Measurements from ENCODE around the gene SMIM41.
A peak's percentile ranks its signal among the peaks of the same experiment; 100 is the strongest.

Gene SMIM41

GRCh38 chr12:52079576-52080402 lies at the start of gene SMIM41:
Gene SMIM41, plus strand, starts transcription at chr12:52079704. Its CDS starts 76 bp downstream, at chr12:52079780.
- no peak for DNase-seq (ENCODE audit: low read depth in 1 of 2, low spot score in 1 of 2)

GRCh38 chr12:52032446-52032803 lies 47.1 kb upstream of the SMIM41 start:
- DNase-seq (ENCODE audit: low read depth in 1 of 2, low spot score in 1 of 2), result no peak

GRCh38 chr12:52032804-52033445 lies 46.6 kb upstream of the SMIM41 start:
- peak; percentile 67 to 85 for DNase-seq (ENCODE audit: low read depth in 1 of 2, low spot score in 1 of 2)

GRCh38 chr12:52033446-52034140 lies 45.9 kb upstream of the SMIM41 start:
- DNase-seq (ENCODE audit: low read depth in 1 of 2, low spot score in 1 of 2), result no peak

- no peak for DNase-seq (ENCODE audit: low read depth in 1 of 2, low spot score in 1 of 2)
Observed at GRCh38 chr12:52035190-52035589, 44.3 kb upstream of the SMIM41 start.

- DNase-seq (ENCODE audit: low read depth in 1 of 2, low spot score in 1 of 2), result no peak
Observed at GRCh38 chr12:52035926-52036325, 43.6 kb upstream of the SMIM41 start.

GRCh38 chr12:52036587-52037171 lies 42.8 kb upstream of the SMIM41 start:
- peak; percentile 58 to 80 for DNase-seq (ENCODE audit: low read depth in 1 of 2, low spot score in 1 of 2)

GRCh38 chr12:52037248-52037861 lies 42.1 kb upstream of the SMIM41 start:
- DNase-seq (ENCODE audit: low read depth in 1 of 2, low spot score in 1 of 2), result no peak

GRCh38 chr12:52038447-52038846 lies 41.1 kb upstream of the SMIM41 start:
- DNase-seq (ENCODE audit: low read depth in 1 of 2, low spot score in 1 of 2), result no peak

- DNase-seq (ENCODE audit: low read depth in 1 of 2, low spot score in 1 of 2), result no peak
Observed at GRCh38 chr12:52041035-52041434, 38.5 kb upstream of the SMIM41 start.

GRCh38 chr12:52041695-52042123 lies 37.8 kb upstream of the SMIM41 start:
- no peak for DNase-seq (ENCODE audit: low read depth in 1 of 2, low spot score in 1 of 2)

- DNase-seq (ENCODE audit: low read depth in 1 of 2, low spot score in 1 of 2), result no peak
Observed at GRCh38 chr12:52042706-52043385, 36.7 kb upstream of the SMIM41 start.

GRCh38 chr12:52043386-52044212 lies 35.9 kb upstream of the SMIM41 start:
- no peak for DNase-seq (ENCODE audit: low read depth in 1 of 2, low spot score in 1 of 2)

GRCh38 chr12:52044292-52044983 lies 35.1 kb upstream of the SMIM41 start:
- no peak for DNase-seq (ENCODE audit: low read depth in 1 of 2, low spot score in 1 of 2)

- no peak for DNase-seq (ENCODE audit: low read depth in 1 of 2, low spot score in 1 of 2)
Observed at GRCh38 chr12:52045794-52046199, 33.7 kb upstream of the SMIM41 start.

- DNase-seq (ENCODE audit: low read depth in 1 of 2, low spot score in 1 of 2), result no peak
Observed at GRCh38 chr12:52046859-52047258, 32.6 kb upstream of the SMIM41 start.

- DNase-seq (ENCODE audit: low read depth in 1 of 2, low spot score in 1 of 2), result no peak
Observed at GRCh38 chr12:52049286-52049685, 30.2 kb upstream of the SMIM41 start.

- DNase-seq (ENCODE audit: low read depth in 1 of 2, low spot score in 1 of 2), result no peak
Observed at GRCh38 chr12:52049688-52050087, 29.8 kb upstream of the SMIM41 start.

- no peak for DNase-seq (ENCODE audit: low read depth in 1 of 2, low spot score in 1 of 2)
Observed at GRCh38 chr12:52050116-52050757, 29.3 kb upstream of the SMIM41 start.

Data from activated T-helper 1 cell treated with anti-CD3 and anti-CD28 coated beads, Interleukin-2, amount 50 U/mL, for 16 hours (primary cell).